AG10803 (cell line): ENCODE measurements around the gene GFPT2.

Source experiments
- DNase-seq: peaks from one replicate; pipeline ENCODE4 v3.0.0; 2010; ENCODE audit warnings: low read depth
- H3K4me3 ChIP-seq: 2 replicates; pipeline ENCODE4 v1.5.1; 2011; ENCODE audit warnings: mild to moderate bottlenecking, low read length, control low read depth
- CTCF ChIP-seq: conservative IDR thresholded peaks from 2 replicates; pipeline ENCODE4 v1.5.1; 2011; ENCODE audit warnings: mild to moderate bottlenecking, low read length, control low read depth, inconsistent platforms

GFPT2 gene

GRCh38 chr5:180334176-180334575, 19.0 kb downstream of the GFPT2 start:
- TF ChIP-seq CTCF, result no peak
- DNase-seq, result no peak
- H3K4me3 ChIP-seq, result no peak overlapping the region

DNA sequence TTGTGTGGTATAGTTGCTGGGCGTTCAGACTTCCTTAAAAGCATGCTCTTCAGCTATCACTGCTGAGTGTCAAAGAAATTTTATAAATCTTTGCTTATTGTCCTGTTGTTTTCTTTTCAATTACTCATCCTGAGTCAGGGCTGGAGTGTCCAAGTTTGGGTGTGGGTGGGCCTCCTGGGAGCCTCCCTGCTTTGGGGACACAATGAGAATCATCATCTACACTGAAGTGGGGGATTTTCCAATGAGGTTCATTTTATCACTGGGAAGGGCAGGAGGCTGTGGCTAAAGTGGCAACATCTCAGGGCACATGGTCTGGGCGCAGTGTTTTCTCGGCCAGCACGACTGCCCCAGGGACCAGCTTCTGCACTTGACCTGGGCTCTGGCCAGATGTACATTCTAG, 19.5 kb downstream of the GFPT2 start:
- TF ChIP-seq CTCF, result no peak
- DNase-seq, result peak; percentile 38
- H3K4me3 ChIP-seq, result no peak overlapping the region

GRCh38 chr5:180332861-180333260, 20.3 kb downstream of the GFPT2 start:
- DNase-seq, result no peak
- no peak overlapping the region for H3K4me3 ChIP-seq
- no peak for TF ChIP-seq CTCF

DNA sequence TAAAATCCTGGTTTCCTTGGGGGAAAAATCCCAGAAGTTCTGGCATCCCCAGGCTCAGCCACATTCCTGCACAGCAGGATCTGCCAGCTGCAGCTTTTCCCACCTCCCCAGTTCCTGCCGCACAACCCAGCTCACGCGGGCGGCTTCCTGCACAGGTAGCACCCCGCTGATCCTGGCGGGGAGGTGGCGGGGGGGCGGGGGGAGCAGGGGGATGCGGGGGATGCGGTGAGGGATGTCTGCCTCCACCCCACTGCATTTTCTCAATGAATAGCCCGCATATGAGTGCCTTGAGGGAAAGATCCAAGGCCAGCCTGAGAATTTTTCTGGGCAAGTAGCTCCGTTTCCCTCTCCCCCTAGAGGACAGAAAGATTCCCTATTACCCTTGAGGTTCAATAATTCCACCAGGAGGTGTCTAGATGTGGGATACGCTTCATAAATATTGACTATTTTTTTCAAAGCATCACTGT, 21.1 kb downstream of the GFPT2 start:
- peak; percentile 48 for TF ChIP-seq CTCF
- peak; percentile 35 for DNase-seq
- no peak overlapping the region for H3K4me3 ChIP-seq

- no peak overlapping the region for H3K4me3 ChIP-seq
- DNase-seq, result no peak
- TF ChIP-seq CTCF, result no peak
Observed at GRCh38 chr5:180331647-180331950, 21.5 kb downstream of the GFPT2 start.

DNA sequence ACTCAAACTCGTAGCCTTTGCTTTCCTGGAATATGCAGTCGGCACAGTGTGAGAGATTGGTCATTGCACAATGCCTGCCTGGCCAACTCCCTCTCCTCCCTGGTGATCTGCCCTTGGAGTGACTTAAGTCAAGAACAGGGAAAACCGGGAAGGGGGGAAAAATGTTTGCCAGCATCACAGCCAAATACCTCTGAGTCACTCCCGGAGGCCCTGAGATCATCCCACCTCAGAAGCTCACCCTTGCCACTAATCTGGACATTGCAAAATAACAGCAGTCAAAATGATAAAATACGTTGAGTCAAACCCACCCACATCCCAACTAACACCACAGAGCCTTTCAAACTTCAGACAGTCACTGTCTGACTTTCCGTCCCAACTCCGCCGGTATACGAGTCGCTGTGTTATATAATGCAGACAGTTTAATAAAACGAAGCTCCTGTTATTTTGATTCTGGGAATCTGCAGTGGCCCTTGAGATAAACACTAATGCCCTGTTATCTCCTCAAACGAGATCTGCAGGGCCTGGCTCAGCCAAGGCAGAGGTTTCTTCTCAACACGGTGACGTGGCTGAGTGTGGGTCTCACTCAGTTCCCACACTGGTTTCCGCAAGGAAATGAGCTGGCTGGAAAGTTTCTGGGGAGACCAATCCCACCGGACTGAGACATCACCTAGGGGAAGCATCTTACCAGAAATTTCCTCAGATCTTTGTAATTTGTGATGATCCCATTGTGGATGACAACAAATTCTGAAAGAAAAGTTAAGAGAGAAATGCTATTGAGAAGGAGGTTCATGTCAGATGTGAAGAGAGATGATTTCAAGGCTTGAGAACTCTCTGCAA, 22.1 kb downstream of the GFPT2 start:
- TF ChIP-seq CTCF, result no peak
- H3K4me3 ChIP-seq, result no peak overlapping the region
- peak; percentile 99 for DNase-seq

DNA sequence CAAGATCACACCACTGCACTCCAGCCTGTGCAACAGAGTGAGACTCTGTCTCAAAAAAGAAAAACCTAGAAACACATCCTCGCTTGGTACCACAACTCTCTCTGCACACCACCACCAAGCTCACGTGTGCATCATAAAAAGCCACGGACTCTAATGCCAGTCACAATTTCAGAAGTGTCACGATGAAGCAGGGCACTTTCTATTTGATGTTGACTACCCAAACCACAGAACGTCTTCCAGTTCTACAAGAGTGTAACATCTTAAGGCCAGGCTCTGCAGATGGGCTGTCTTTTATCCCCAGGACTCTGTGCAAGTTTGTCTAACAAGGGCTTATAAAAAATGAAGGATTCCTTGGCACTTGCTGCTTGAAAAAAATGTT, 22.9 kb downstream of the GFPT2 start:
- no peak for TF ChIP-seq CTCF
- H3K4me3 ChIP-seq, result 0 out of 2 replicates have a peak overlapping the region, but pooled peaks have one; percentile 6
- DNase-seq, result no peak
